HepG2 (cell line): Measurements from ENCODE around the gene RPS14. TPM values are rescaled to one million over a fixed set of nuclear protein-coding genes. Genes with fewer than 3 reads are reported as not detected.
A peak's percentile ranks its signal among the peaks of the same experiment; 100 is the strongest.

Experiments used
- AKNA ChIP-seq: sonication (generic); formaldehyde crosslinking; IDR thresholded peaks from 2 replicates; pipeline ENCODE4 v1.4.0; 2020; ENCODE audit warnings: missing genetic modification reagents, borderline replicate concordance
- ELK4 ChIP-seq: sonication (generic); formaldehyde crosslinking; IDR thresholded peaks from 2 replicates; pipeline ENCODE4 v1.9.0; 2021; ENCODE audit warnings: missing genetic modification reagents, borderline replicate concordance
- FOSL2 ChIP-seq: sonication (generic); formaldehyde crosslinking; IDR thresholded peaks from 2 replicates; pipeline ENCODE4 v1.4.0; 2020; ENCODE audit warnings: missing genetic modification reagents
- HMGXB4 ChIP-seq, 2 experiments: sonication (generic) in 1 of 2; formaldehyde crosslinking in 1 of 2; IDR thresholded peaks; 2 replicates each; pipeline versions ENCODE4 v1.4.0 to v1.6.1; 2018 to 2020; ENCODE audit warnings: missing genetic modification reagents in 2 of 2, borderline replicate concordance in 1 of 2, low read depth in 1 of 2, mild to moderate bottlenecking in 1 of 2, missing biosample characterization in 1 of 2
- KDM4B ChIP-seq: sonication (generic); formaldehyde crosslinking; IDR thresholded peaks from 2 replicates; pipeline ENCODE4 v1.4.0; 2020; ENCODE audit warnings: missing genetic modification reagents
- KLF6 ChIP-seq: IDR thresholded peaks from 2 replicates; pipeline ENCODE4 v1.8.0; 2016; ENCODE audit warnings: missing biosample characterization, missing genetic modification reagents
- KLF9 ChIP-seq: IDR thresholded peaks from 2 replicates; pipeline ENCODE4 v1.6.1; 2016; ENCODE audit warnings: low read depth
- LRRFIP1 ChIP-seq: sonication (generic); formaldehyde crosslinking; conservative IDR thresholded peaks from 2 replicates; pipeline ENCODE4 v1.4.0; 2020; ENCODE audit warnings: missing genetic modification reagents
- MXD4 ChIP-seq: IDR thresholded peaks from 2 replicates; pipeline ENCODE4 v1.6.1; 2016; ENCODE audit warnings: mild to moderate bottlenecking, missing biosample characterization, missing genetic modification reagents
- NRL ChIP-seq: sonication (generic); formaldehyde crosslinking; IDR thresholded peaks from 2 replicates; pipeline ENCODE4 v1.5.0; 2020; ENCODE audit warnings: missing genetic modification reagents, mild to moderate bottlenecking, moderate library complexity, borderline replicate concordance
- POLR2AphosphoS5 ChIP-seq: IDR thresholded peaks from 2 replicates; pipeline ENCODE4 v1.6.1; 2012; ENCODE audit warnings: low read depth, low read length
- SNAPC2 ChIP-seq: sonication (generic); formaldehyde crosslinking; IDR thresholded peaks from 2 replicates; pipeline ENCODE4 v1.8.1; 2022; ENCODE audit warnings: mild to moderate bottlenecking, missing genetic modification reagents
- ZC3H13 ChIP-seq: sonication (generic); formaldehyde crosslinking; IDR thresholded peaks from 2 replicates; pipeline ENCODE4 v1.8.1; 2023; ENCODE audit warnings: mild to moderate bottlenecking, missing genetic modification reagents, moderate library complexity
- ZMAT3 ChIP-seq: sonication (generic); formaldehyde crosslinking; conservative IDR thresholded peaks from 2 replicates; pipeline ENCODE4 v1.7.0; 2021; ENCODE audit warnings: missing genetic modification reagents
- ZMYM4 ChIP-seq: sonication (generic); formaldehyde crosslinking; IDR thresholded peaks from 2 replicates; pipeline ENCODE4 v1.8.1; 2023; ENCODE audit warnings: mild to moderate bottlenecking, missing genetic modification reagents
- ZNF232 ChIP-seq: sonication (generic); formaldehyde crosslinking; IDR thresholded peaks from 2 replicates; pipeline ENCODE4 v1.4.0; 2020; ENCODE audit warnings: missing genetic modification reagents, borderline replicate concordance
- ZNF543 ChIP-seq: sonication (generic); formaldehyde crosslinking; IDR thresholded peaks from 2 replicates; pipeline ENCODE4 v1.4.0; 2020; ENCODE audit warnings: mild to moderate bottlenecking, missing genetic modification reagents
- ZNF713 ChIP-seq: sonication (generic); formaldehyde crosslinking; IDR thresholded peaks from 2 replicates; pipeline ENCODE4 v1.4.0; 2020; ENCODE audit warnings: mild to moderate bottlenecking, missing genetic modification reagents
- ZSCAN20 ChIP-seq: sonication (generic); formaldehyde crosslinking; IDR thresholded peaks from 2 replicates; pipeline ENCODE4 v1.4.0; 2020; ENCODE audit warnings: missing genetic modification reagents, mild to moderate bottlenecking, borderline replicate concordance
- polyA plus RNA-seq, 8 experiments: library from polyadenylated mRNA; depleted of rRNA in 3 of 8; stranded (reverse) in 7 of 8; unstranded in 1 of 8; fragments of >200 nt; fragmentation: Illumina TruSeq in 4 of 8; extraction: Trizol in 4 of 8; gene quantifications; 2 replicates each; pipeline versions ENCODE4 v1.2.1 to v1.2.3, GENCODE V29; 2011 to 2016; ENCODE audit warnings: low read depth in 4 of 8, missing spikeins in 1 of 8, mixed read lengths in 1 of 8; ENCODE audit not compliant: insufficient read depth in 1 of 8
- total RNA-seq, 5 experiments: library from RNA; depleted of rRNA; stranded (reverse); fragments of >200 nt; fragmentation: Illumina TruSeq; extraction: Trizol; gene quantifications; 2 replicates each; pipeline ENCODE4 v1.2.3, GENCODE V29; 2016; ENCODE audit warnings: low read depth in 1 of 5

Gene RPS14
- total and polyA plus RNA-seq, 2 of the 13 experiments (the other 11 are each of a cell fraction or from before 2014, with no cell fraction given): 2,116 to 3,295 TPM

GRCh38 chr5:150428106-150428876 is 21.2 kb downstream of the RPS14 start (continued):
- TF ChIP-seq AKNA (CRISPR knock-in tag) (no peak), ZC3H13 (CRISPR knock-in tag) (no peak), HMGXB4 (CRISPR knock-in tag; IDR thresholded peaks at IDR 0.05; ENCODE audit: borderline replicate concordance in 1 of 2, low read depth in 1 of 2) (no peak; a peak in 1 of 4 replicates), ZSCAN20 (CRISPR knock-in tag) (no peak), MXD4 (no peak), KLF9 (CRISPR knock-in tag) (no peak), ZNF232 (CRISPR knock-in tag) (no peak), ELK4 (no peak), LRRFIP1 (no peak), KDM4B (CRISPR knock-in tag) (no peak), ZNF713 (CRISPR knock-in tag) (no peak), ZMAT3 (no peak), FOSL2 (0 out of 2 replicates have a peak, but pooled peaks have one; percentile 12), ZNF543 (peak; percentile 70; the same call in 1 of the 2 replicates), KLF6 (no peak), ZMYM4 (CRISPR knock-in tag) (peak; percentile 57; the same call in 1 of the 2 replicates), NRL (CRISPR knock-in tag) (peak; percentile 42; the same call in 1 of the 2 replicates), POLR2AphosphoS5 (peak; percentile 78), SNAPC2 (no peak)
